Activated naive CD4-positive, alpha-beta T cell treated with anti-CD3 and anti-CD28 coated beads, Interleukin-2, amount 10 ng/mL, durations not matched to agents 7 days and 5 days (primary cell): ENCODE data around the gene MYCL.
A peak's percentile ranks its signal among the peaks of the same experiment; 100 is the strongest.
"Not testable (repeated sequence)": the region's sequence is repeated elsewhere in the genome, so short reads cannot be mapped to it uniquely, and the experiment has no call there.

Experiments
- CTCF ChIA-PET: fragments of 350-600 bp; sonication (Branson Sonifier 250); formaldehyde crosslinking; loops from one replicate; lab custom pipeline; 2021; ENCODE audit warnings: antibody characterized with exemption; lab: Charles Lee
- DNase-seq: peaks from one replicate; pipeline ENCODE4 v3.0.0-alpha.2; 2020
- H3K27ac Mint-ChIP-seq: one replicate; pipeline ENCODE4 v1.8.0; 2021; ENCODE audit warnings: mild to moderate bottlenecking, moderate library complexity, mixed read lengths
- H3K27me3 Mint-ChIP-seq: one replicate; pipeline ENCODE4 v1.8.0; 2021; ENCODE audit warnings: mild to moderate bottlenecking, mixed read lengths
- H3K36me3 Mint-ChIP-seq: one replicate; pipeline ENCODE4 v1.8.0; 2021; ENCODE audit warnings: mixed read lengths
- H3K4me1 Mint-ChIP-seq: one replicate; pipeline ENCODE4 v1.8.0; 2021; ENCODE audit warnings: mixed read lengths
- H3K4me3 Mint-ChIP-seq: one replicate; pipeline ENCODE4 v1.8.0; 2021; ENCODE audit warnings: mild to moderate bottlenecking, moderate library complexity, mixed read lengths
- H3K9me3 Mint-ChIP-seq: one replicate; pipeline ENCODE4 v1.8.0; 2021; ENCODE audit warnings: mixed read lengths

The MYCL gene

DNA sequence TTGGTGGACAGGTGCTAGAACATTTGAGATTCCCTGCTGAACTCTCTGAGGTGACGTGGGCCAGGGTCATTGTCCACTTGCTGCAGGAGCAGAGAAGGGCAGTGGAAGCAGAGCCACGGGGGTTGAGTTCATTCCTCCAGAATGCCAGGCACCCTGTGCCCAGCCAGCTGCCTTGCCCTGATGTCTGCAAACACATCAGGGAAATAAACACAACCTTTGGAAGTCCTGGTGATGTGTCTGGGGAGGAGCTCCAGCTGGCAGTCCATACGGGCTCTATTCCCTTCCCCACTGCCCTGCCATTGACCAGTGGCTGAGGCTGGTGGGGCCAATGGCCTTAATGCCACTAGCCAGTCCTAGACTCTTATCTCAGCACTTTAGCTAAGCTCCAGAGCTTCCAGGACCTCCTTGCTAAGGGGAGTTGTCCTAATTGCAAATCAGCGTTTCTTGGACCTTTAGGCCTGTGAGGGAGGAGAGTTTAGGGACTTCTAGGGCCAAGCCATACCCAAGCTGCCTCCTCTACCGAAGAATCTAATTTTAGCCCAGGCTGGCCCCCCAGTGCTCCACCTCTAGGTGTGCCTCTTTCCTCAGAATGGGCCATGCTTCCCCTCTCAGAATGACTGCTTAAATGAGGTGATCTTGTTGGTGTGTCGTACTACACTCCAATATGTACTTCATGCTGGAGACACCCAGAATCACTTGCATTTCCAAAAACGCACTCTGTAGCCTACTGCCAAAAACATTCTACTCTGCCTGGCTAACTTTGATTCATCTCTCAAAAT lies 27.3 kb upstream of the MYCL start:
- CTCF ChIA-PET, result interaction anchor here (1.6 kb wide), 1 partner anchor 10 kb away, joined by 5 read pairs; no protein-coding TSS in a partner anchor
- Mint-ChIP-seq H3K4me3 (no peak overlapping the region), H3K27ac (no peak overlapping the region), H3K27me3 (peaks cover 13% of the 10 kb centered on the region), H3K9me3 (no peaks in the 10 kb centered on the region), H3K4me1 (no peaks in the 10 kb centered on the region), H3K36me3 (no peaks in the 10 kb centered on the region)
- DNase-seq, result no peak

DNA sequence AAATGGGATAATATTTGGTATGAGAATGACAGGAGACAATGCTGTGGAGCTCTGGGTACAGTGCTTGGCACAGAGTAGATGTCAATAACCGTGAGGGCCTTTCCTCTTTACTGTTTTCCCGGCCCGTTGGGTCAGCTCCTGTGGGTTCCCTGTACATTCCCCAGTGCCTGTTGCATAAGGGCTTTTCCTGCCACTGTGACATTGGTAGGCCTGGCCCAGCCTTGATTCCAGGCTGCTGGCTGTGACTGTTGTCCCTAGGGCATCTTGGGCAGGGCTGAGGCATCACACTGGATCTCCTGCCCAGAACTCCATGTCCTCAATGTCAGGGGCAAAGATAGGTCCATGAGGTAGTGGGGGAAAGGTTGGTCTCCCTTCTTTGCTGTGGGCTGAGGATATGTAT lies 25.8 kb upstream of the MYCL start:
- no peak for DNase-seq
- Mint-ChIP-seq H3K9me3 (no peaks in the 10 kb centered on the region), H3K27ac (no peak overlapping the region), H3K27me3 (peaks cover 14% of the 10 kb centered on the region), H3K36me3 (no peaks in the 10 kb centered on the region), H3K4me1 (no peaks in the 10 kb centered on the region), H3K4me3 (no peak overlapping the region)
- CTCF ChIA-PET, result interaction anchor here (1.1 kb wide), 1 partner anchor 46 kb away, joined by 4 read pairs; no protein-coding TSS in a partner anchor

DNA sequence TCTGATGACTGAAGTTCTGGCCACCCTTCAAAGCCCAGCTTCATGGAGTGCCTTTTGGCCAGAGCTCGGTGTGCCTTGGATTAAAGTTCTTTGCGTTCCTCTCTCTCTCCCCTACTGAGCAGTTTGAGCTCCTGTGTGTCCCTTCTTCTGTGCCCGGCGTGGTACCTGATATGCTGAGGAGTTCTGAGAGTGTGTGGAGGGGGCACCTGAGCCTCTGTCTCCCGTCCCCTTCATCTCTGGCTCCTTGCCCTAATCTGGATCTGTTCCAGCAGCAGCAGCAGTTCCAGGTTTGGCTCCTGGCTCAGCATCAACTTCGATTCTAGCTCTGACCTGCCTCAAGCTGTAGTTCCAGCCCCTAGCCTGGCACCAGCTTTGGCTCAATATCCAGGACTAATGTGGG lies 25.1 kb upstream of the MYCL start:
- Mint-ChIP-seq H3K36me3 (no peaks in the 10 kb centered on the region), H3K27ac (no peak overlapping the region), H3K4me3 (no peak overlapping the region), H3K4me1 (no peaks in the 10 kb centered on the region), H3K27me3 (peaks cover 21% of the 10 kb centered on the region), H3K9me3 (no peaks in the 10 kb centered on the region)
- CTCF ChIA-PET, result interaction anchor here (1.1 kb wide), 1 partner anchor 47 kb away, joined by 4 read pairs; no protein-coding TSS in a partner anchor
- no peak for DNase-seq

DNA sequence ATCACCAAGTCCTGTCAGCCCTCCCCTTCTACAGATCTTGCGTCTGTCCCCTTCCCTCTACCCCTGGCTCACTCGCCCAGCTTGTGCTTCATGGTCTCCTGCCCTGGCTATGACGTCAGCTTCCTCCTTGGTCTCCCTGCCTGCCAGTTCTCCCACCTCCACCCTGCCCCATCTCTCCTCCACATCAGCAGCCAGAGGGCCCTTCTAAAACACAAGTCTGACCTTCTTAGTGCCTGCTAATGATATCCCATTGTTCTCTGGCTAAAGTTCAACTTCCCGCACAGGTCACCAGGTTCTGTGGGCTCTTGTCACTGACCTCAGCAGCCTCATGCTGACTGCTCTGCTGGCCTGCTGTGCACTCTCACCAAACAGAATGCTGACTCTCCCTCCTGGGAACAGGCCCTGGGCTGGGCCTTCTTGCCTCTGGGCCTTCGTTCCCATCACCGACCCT lies 24.7 kb upstream of the MYCL start:
- no peaks in the 10 kb centered on the region for H3K9me3 Mint-ChIP-seq
- no peaks in the 10 kb centered on the region for H3K36me3 Mint-ChIP-seq
- DNase-seq, result no peak
- CTCF ChIA-PET, result interaction anchor here (1.1 to 1.4 kb wide), 2 partner anchors 47 kb away, joined by 4 read pairs; no protein-coding TSS in a partner anchor
- H3K27ac Mint-ChIP-seq, result no peak overlapping the region
- H3K4me1 Mint-ChIP-seq, result no peaks in the 10 kb centered on the region
- H3K4me3 Mint-ChIP-seq, result no peak overlapping the region
- peaks cover 26% of the 10 kb centered on the region for H3K27me3 Mint-ChIP-seq

DNA sequence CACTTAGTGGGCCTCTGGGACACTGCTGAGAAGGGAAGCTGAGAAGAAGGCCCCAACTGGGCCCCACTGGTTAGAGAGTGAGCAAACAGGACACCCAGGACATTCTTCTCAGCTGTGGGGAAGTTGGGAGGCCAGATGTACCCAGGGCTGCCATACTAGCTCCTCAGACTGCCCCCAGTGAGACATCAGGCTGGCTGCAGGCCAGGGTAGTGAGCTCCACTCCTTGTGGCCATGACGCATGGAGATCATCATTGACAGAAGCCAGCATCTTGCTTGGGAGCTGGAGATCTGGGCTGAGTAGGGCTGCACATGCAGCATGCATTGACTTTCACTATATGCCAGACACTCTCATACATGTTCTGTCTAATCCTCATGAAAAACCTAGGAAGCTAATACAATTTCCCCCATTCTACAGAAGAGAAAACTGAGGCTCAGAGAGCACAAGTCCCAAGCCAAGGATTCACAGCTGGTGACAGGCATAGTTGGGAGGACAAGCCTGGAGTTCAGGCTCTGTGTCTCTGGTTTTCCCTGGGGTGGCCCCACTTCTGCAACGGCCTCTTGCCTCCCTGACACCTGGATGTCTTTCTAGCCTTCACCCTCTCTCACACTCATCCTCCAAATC lies 24.1 kb upstream of the MYCL start:
- Mint-ChIP-seq H3K27ac (no peak overlapping the region), H3K9me3 (no peaks in the 10 kb centered on the region), H3K27me3 (peaks cover 29% of the 10 kb centered on the region), H3K4me3 (no peak overlapping the region), H3K36me3 (no peaks in the 10 kb centered on the region), H3K4me1 (no peaks in the 10 kb centered on the region)
- DNase-seq, result no peak
- CTCF ChIA-PET, result interaction anchor here (1.4 kb wide), 1 partner anchor 48 kb away, joined by 4 read pairs; no protein-coding TSS in a partner anchor

DNA sequence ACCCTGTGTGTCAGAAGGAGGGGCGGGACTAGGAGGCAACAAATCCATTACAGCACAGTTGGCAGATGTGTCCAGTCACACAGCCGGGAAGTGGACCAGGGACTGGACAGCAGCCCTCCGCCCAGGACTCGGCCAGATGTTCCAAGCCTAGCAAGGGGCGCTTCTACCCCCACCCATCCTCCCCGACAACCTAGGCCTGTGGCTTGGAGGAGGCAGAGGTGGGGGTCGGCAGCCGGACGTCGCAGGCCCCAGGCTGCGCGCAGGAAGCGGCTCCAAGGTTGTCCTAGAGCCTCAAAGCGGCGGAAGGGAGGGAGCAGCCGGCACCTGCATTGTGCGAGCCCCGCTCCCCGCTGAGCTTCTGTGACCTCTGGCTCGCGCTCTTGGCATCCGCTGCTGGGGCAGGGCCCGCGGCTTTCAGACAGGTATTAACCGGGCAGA lies 20.6 kb upstream of the MYCL start:
- no peaks in the 10 kb centered on the region for H3K4me1 Mint-ChIP-seq
- H3K4me3 Mint-ChIP-seq, result no peak overlapping the region
- CTCF ChIA-PET, result interaction anchor here (1.3 to 6.5 kb wide), 4 partner anchors 45 to 110 kb away, joined by 3 to 96 read pairs (median 48); no protein-coding TSS in a partner anchor
- no peak overlapping the region for H3K27ac Mint-ChIP-seq
- no peaks in the 10 kb centered on the region for H3K36me3 Mint-ChIP-seq
- H3K27me3 Mint-ChIP-seq, result peaks cover 35% of the 10 kb centered on the region
- H3K9me3 Mint-ChIP-seq, result no peaks in the 10 kb centered on the region
- no peak for DNase-seq

DNA sequence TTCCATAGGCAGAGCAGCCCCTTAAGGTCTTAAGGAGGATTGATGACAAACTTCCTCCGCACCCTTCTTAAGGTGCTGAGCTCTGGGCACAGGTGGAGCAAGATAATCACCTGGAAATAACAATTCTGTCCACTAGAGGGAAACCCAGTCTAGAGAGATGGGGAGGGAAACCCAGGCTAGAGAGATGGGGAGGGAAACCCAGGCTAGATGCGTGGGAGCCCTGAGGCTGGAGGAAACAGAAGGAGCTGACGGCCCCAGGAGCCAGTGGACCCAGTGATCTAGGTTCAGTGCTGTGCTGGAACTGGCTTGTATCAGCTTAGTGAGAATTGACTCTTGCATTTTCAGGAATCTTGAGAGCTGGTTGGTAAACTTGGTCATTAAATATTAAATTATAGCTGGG lies 17.8 kb upstream of the MYCL start:
- no peak overlapping the region for H3K27ac Mint-ChIP-seq
- peaks cover 42% of the 10 kb centered on the region for H3K27me3 Mint-ChIP-seq
- CTCF ChIA-PET, result interaction anchor here (0.7 to 6.5 kb wide), 26 partner anchors 9 to 420 kb away, joined by 3 to 96 read pairs (median 5); partner anchors contain the start of gene MYCL
- peak; percentile 55 for DNase-seq
- no peaks in the 10 kb centered on the region for H3K9me3 Mint-ChIP-seq
- no peaks in the 10 kb centered on the region for H3K36me3 Mint-ChIP-seq
- H3K4me1 Mint-ChIP-seq, result no peaks in the 10 kb centered on the region
- no peak overlapping the region for H3K4me3 Mint-ChIP-seq

DNA sequence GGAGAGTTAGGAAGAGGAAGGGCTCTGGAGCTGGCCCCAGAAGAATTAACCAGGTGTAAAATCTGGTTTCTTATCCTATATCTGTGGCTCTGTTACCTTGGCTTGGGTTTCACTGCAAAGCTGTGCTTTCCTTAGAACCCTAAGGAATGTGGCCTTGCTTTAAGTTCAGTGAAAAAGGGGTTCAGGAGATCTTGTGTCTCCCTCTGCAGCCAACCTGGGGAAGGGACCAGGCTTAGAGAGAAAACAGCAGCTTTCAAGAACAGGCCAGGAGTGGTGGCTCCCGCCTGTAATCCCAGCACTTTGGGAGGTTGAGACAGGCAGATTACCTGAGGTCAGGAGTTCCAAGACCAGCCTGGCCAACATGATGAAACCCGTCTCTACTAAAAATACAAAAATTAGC lies 16.1 kb upstream of the MYCL start:
- CTCF ChIA-PET, result interaction anchor here (1.5 to 6.5 kb wide), 3 partner anchors 22 to 115 kb away, joined by 3 to 96 read pairs (median 90); no protein-coding TSS in a partner anchor
- Mint-ChIP-seq H3K36me3 (no peaks in the 10 kb centered on the region), H3K27ac (no peak overlapping the region), H3K4me1 (no peaks in the 10 kb centered on the region), H3K4me3 (no peak overlapping the region), H3K27me3 (peaks cover 38% of the 10 kb centered on the region), H3K9me3 (no peaks in the 10 kb centered on the region)
- DNase-seq, result no peak

DNA sequence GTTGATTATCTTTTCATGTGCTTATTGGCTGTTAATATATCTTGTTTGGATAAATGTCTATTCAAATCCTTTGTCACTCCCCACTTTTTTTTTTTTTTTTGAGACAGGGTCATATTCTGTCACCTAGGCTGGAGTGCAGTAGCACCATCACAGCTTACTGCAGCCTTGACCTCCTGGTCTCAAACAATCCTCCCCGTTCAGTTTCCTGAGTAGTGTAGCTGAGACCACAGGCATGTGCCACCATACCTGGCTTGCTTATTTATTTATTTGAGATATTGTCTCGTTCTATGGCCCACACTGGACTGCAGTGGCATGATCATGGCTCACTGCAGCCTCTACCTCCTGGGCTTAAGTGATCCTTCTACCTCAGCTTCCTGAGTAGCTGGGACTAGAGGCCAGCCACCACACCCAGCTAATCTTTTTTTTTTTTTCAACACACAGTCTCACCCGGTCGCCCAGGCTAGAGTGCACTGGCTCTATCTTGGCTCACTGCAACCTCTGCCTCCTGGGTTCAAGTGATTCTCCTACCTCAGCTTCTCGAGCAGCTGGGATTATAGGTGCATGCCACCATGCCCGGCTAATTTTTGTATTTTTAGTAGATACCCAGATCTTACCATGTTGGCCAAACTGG lies 13.9 kb upstream of the MYCL start:
- no peaks in the 10 kb centered on the region for H3K36me3 Mint-ChIP-seq
- CTCF ChIA-PET, result interaction anchor here (0.6 to 1.4 kb wide), 5 partner anchors 13 to 134 kb away, joined by 3 to 4 read pairs (median 4); partner anchors contain the start of gene MYCL
- no peak for DNase-seq
- H3K4me3 Mint-ChIP-seq, result no peak overlapping the region
- peaks cover 28% of the 10 kb centered on the region for H3K27me3 Mint-ChIP-seq
- no peaks in the 10 kb centered on the region for H3K9me3 Mint-ChIP-seq
- no peaks in the 10 kb centered on the region for H3K4me1 Mint-ChIP-seq
- H3K27ac Mint-ChIP-seq, result no peak overlapping the region

DNA sequence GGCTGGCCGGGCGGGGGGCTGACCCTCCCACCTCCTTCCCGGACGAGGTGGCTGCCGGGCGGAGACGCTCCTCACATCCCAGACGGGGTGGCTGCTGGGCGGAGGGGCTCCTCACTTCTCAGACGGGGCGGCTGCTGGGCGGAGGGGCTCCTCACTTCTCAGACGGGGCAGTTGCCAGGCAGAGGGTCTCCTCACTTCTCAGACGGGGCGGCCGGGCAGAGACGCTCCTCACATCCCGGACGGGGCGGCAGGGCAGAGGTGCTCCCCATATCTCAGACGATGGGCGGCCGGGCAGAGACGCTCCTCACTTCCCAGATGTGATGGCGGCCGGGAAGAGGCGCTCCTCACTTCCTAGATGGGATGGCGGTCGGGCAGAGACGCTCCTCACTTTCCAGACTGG lies 11.4 kb upstream of the MYCL start:
- CTCF ChIA-PET, H3K36me3 Mint-ChIP-seq, H3K4me1 Mint-ChIP-seq, H3K9me3 Mint-ChIP-seq, H3K4me3 Mint-ChIP-seq, DNase-seq, H3K27ac Mint-ChIP-seq: not testable (repeated sequence)
- peaks cover 40% of the 10 kb centered on the region for H3K27me3 Mint-ChIP-seq

DNA sequence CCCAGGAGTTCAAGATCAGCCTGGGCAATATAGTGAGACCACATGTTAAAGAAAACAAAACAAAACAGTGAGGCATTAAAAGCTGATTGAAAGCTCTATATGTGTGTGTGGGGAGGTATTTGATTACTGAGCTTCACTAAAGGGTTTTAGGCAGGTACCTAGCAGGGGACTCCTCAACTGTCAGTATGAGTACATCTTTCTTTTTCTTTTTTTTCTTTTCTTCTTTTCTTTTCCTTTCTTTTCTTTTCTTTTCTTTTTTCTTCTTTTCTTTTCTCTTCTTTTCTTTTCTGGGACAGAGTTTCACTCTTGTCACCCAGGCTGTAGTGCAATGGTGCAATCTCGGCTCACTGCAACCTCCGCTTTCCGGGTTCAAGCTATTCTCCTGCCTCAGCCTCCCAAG lies 8.5 kb upstream of the MYCL start:
- no peaks in the 10 kb centered on the region for H3K4me1 Mint-ChIP-seq
- H3K27ac Mint-ChIP-seq, result no peak overlapping the region
- no peak overlapping the region for H3K4me3 Mint-ChIP-seq
- H3K9me3 Mint-ChIP-seq, result peaks cover 15% of the 10 kb centered on the region
- CTCF ChIA-PET, result interaction anchor here (1.2 kb wide), 1 partner anchor 9 kb away, joined by 4 read pairs; no protein-coding TSS in a partner anchor
- peaks cover 3% of the 10 kb centered on the region for H3K36me3 Mint-ChIP-seq
- peaks cover 50% of the 10 kb centered on the region for H3K27me3 Mint-ChIP-seq
- no peak for DNase-seq

DNA sequence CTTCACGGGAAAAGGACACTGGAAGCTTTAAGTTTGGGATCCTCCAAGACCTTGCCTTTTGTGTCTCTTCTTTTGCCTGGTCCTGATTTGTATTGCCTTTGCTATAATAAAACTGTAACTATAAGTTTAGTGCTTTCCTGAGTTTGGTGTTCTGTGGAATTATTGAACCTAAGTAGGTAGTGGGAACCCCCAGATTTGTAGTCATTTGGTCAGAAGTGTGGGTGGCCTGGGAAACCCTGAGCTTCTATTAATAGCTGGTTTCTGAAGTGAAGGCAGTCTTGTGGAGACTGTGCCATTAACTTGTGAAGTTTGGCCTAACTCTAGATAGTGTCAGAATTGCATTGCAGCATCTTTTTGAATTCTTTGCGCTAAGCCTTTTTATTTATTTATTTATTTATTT lies 6.8 kb upstream of the MYCL start:
- Mint-ChIP-seq H3K4me3 (no peak overlapping the region), H3K27me3 (peaks cover 61% of the 10 kb centered on the region), H3K4me1 (no peaks in the 10 kb centered on the region), H3K27ac (no peak overlapping the region), H3K9me3 (peaks cover 15% of the 10 kb centered on the region), H3K36me3 (peaks cover 3% of the 10 kb centered on the region)
- DNase-seq, result no peak
- CTCF ChIA-PET, result no interaction called here

DNA sequence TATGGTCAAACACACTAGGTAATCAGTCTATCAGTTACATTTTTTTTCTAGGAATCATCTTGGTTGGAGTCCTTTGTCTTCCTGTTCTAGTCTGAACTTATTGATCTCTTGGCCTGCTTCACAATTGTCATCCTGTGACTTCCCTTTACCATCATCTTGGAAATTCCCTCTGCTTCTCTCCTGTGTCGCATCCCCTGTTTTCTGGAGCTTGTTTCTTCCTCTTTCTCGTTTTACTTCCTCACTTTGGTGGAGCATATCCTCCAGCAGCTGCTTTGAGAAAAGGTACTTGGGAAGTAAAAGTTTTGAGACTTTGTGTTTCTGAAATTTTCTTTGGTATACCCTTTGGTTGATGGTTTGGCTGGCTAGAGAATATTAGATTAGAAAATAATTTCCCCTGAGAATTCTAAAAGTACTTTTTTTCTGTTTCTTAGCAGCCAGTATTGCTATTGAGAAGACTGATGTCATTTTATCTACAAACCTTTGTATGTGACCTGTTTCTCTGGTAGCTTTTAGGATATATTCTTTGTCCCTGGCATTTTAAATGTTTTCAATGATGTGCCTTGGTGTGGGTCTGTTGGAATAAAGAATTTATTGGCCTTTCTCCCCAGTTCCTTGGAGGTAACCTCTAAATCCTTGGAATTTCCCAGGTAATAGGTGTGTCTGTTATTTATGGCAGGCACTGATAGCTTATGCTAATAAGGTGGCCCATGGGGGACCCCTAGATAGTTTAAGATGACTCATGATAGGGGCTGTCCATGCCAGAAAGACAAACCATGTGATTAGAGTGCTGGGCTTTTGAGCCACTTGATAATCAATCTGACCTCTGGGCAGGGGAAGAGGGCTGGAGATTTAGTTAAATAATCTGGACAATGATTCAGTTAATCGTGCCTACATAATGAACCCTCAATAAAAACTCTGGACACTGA lies 6.1 kb upstream of the MYCL start:
- no peak for DNase-seq
- Mint-ChIP-seq H3K36me3 (peaks cover 3% of the 10 kb centered on the region), H3K27ac (no peak overlapping the region), H3K9me3 (peaks cover 15% of the 10 kb centered on the region), H3K4me1 (no peaks in the 10 kb centered on the region), H3K27me3 (peaks cover 67% of the 10 kb centered on the region), H3K4me3 (no peak overlapping the region)
- CTCF ChIA-PET, result interaction anchor here (1.4 kb wide), 1 partner anchor 92 kb away, joined by 3 read pairs; no protein-coding TSS in a partner anchor
